OCI-LY1 (cell line): ENCODE data around the gene CARS2.

Experiments used
- CTCF ChIP-seq: fragments of 200-600 bp; sonication (generic), shearing (Covaris generic); IDR thresholded peaks from 2 replicates; pipeline ENCODE4 v1.5.1; 2017; ENCODE audit warnings: mild to moderate bottlenecking, antibody characterized with exemption, low read length, moderate library complexity, mixed read lengths
- EZH2 ChIP-seq: fragments of 200-600 bp; sonication (generic), shearing (Covaris generic); IDR thresholded peaks from 2 replicates; pipeline ENCODE4 v1.8.0; 2017; ENCODE audit warnings: borderline replicate concordance, mixed run types, mild to moderate bottlenecking, antibody characterized with exemption, low read length, moderate library complexity, mixed read lengths

- TF ChIP-seq CTCF (no peak), EZH2 (no peak)
These were observed 66.8 kb downstream of the CARS2 start for GRCh38 chr13:110638814-110639806.
